ENCODE data around the gene ARHGEF7. TPM values are rescaled to one million over a fixed set of nuclear protein-coding genes. Genes with fewer than 3 reads are reported as not detected.

Gene ARHGEF7
- total RNA-seq, 4 donors from 2014 or later: 64.2 to 127 (median 88.2) TPM

DNA sequence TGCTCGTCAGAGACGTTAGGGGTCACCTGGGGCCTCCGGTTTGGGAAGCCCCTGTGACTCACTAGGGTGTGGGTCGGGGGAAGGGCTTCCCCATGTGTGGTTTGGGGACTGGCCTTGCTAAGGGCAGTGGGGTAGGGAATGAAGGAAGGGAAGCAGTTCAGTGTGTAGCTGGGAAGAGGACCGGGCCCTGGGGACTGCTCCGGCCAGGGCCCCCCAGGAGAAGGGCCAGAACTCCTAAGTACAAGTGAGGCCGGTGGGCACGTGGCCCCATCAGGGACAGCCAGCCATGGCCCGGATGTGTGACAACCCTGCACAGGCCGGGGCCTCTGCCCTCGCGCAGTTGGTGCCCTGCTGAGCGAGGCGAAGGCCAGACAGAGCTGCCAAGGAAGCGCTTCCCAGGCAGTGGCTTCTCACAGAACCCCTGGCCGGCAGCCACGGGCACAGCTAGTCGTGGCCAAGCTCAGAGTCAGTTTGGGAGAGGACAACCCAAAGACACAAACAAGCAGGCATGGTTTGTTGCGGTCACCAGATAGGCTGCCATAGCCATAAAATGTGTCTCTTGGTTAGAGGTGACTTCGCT lies 231.1 kb downstream of the ARHGEF7 start:
- H3K27ac ChIP-seq: no peak overlapping the region
- intact Hi-C loops (cut with DNase I): no loop called here
- H3K27me3 ChIP-seq: no peaks in the 10 kb centered on the region
- H3K4me1 ChIP-seq: no peaks in the 10 kb centered on the region
- no peaks in the 10 kb centered on the region for H3K36me3 ChIP-seq
- no peaks in the 10 kb centered on the region for H3K9me3 ChIP-seq
- DNase-seq: no peak
- no peak overlapping the region for H3K4me3 ChIP-seq (replicated peaks in 1 of 3)
- WGBS, 2 donors: 92 to 94% methylated on average over 19 to 20 of the region's 20 CpGs
- no peak for TF ChIP-seq POLR2A (IDR thresholded peaks at IDR 0.05)
- TF ChIP-seq, protein P1, sequence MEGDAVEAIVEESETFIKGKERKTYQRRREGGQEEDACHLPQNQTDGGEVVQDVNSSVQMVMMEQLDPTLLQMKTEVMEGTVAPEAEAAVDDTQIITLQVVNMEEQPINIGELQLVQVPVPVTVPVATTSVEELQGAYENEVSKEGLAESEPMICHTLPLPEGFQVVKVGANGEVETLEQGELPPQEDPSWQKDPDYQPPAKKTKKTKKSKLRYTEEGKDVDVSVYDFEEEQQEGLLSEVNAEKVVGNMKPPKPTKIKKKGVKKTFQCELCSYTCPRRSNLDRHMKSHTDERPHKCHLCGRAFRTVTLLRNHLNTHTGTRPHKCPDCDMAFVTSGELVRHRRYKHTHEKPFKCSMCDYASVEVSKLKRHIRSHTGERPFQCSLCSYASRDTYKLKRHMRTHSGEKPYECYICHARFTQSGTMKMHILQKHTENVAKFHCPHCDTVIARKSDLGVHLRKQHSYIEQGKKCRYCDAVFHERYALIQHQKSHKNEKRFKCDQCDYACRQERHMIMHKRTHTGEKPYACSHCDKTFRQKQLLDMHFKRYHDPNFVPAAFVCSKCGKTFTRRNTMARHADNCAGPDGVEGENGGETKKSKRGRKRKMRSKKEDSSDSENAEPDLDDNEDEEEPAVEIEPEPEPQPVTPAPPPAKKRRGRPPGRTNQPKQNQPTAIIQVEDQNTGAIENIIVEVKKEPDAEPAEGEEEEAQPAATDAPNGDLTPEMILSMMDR (IDR thresholded peaks at IDR 0.05): no peak

DNA sequence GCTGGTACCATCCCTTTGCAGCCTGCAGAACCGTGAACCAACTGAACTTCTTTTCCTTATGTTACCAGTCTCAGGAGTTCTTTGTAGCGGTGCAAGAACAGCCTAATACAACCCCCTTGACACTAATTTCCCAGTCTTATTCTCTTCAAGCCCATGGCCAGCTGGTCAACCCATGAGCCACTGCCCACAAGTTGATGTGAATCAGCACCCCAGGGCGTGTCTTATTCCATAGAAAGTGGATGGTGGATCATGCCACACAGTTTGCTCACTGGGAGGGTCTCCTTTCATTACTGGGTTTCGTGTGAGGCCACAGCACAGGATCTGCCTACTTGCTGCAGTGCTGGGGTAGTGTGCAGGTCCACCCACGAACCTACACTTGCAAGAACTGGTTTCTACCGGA lies 232.3 kb downstream of the ARHGEF7 start:
- Histone ChIP-seq H3K4me3 (replicated peaks in 1 of 3) (no peak overlapping the region), H3K36me3 (no peaks in the 10 kb centered on the region), H3K4me1 (no peaks in the 10 kb centered on the region), H3K9me3 (no peaks in the 10 kb centered on the region), H3K27me3 (no peaks in the 10 kb centered on the region), H3K27ac (no peak overlapping the region)
- intact Hi-C loops (cut with DNase I): no loop called here
- no peak for TF ChIP-seq POLR2A (IDR thresholded peaks at IDR 0.05)
- TF ChIP-seq, protein P1 (IDR thresholded peaks at IDR 0.05): no peak
- DNase-seq: no peak
- whole genome bisulfite sequencing, 2 donors: 87 to 94% methylated on average over 5 to 6 of the region's 6 CpGs

DNA sequence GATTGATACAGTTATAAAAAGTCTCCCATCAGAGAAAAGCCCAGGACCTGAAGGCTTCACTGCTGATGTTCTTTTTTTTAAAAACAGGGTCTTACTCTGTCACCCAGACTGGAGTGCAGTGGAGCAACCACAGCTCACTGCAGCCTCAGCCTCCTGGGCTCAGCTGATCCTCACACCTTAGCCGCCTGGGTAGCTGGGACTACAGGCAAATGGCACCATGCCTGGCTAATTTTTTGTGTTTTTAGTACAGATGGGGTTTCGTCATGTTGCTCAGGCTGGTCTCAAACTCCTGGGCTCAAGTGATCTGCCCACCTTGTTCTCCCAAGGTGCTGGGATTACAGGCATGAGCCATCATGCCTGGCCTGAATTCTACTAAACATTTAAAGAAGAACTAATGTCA lies 238.4 kb downstream of the ARHGEF7 start:
- H3K4me3 ChIP-seq (replicated peaks in 1 of 3): no peak overlapping the region
- H3K4me1 ChIP-seq: no peaks in the 10 kb centered on the region
- intact Hi-C loops (cut with DNase I): no loop called here
- H3K9me3 ChIP-seq: no peaks in the 10 kb centered on the region
- no peaks in the 10 kb centered on the region for H3K36me3 ChIP-seq
- no peak for DNase-seq
- H3K27me3 ChIP-seq: no peaks in the 10 kb centered on the region
- WGBS, 2 donors: 57 to 83% methylated on average over 2 of the region's 2 CpGs
- no peak overlapping the region for H3K27ac ChIP-seq
- TF ChIP-seq, protein P1 (IDR thresholded peaks at IDR 0.05): no peak
- TF ChIP-seq POLR2A (IDR thresholded peaks at IDR 0.05): no peak

DNA sequence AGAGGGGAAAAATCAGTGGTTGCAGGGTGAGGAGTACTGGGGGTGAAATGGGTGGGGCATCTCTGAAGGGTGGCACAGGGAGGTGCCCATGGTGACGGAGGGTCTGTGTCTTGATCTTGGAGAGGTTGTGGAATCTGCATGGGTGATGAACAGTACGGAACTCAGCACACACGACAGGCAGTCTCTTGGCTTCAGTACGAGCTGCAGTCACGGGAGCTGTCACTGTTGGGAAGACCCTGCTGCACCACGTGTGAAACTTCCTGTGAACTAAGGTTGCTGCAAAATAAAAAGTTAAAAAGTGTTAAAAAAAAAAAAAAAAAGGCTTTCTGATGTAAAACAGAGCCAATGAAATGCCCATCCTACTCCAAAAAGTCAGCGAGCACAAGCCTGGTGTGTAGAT lies 239.7 kb downstream of the ARHGEF7 start:
- Histone ChIP-seq H3K4me1 (no peaks in the 10 kb centered on the region), H3K36me3 (no peaks in the 10 kb centered on the region), H3K27ac (no peak overlapping the region), H3K9me3 (no peaks in the 10 kb centered on the region), H3K27me3 (no peaks in the 10 kb centered on the region), H3K4me3 (replicated peaks in 1 of 3) (no peak overlapping the region)
- intact Hi-C loops (cut with DNase I): no loop called here
- no peak for DNase-seq
- WGBS, 2 donors: 65 to 71% methylated on average over 7 of the region's 7 CpGs
- TF ChIP-seq POLR2A (IDR thresholded peaks at IDR 0.05): no peak
- TF ChIP-seq, protein P1 (IDR thresholded peaks at IDR 0.05): no peak

Other genes with a start within 250 kb of the ARHGEF7 start
- gene ANKRD10, start 200.2 kb upstream of the ARHGEF7 start, total RNA-seq: 100 to 1,000 TPM; 105 to 168 (median 135) TPM
- gene TEX29, start 205.3 kb downstream of the ARHGEF7 start, total RNA-seq: not detected

Data from thyroid gland (tissue), 4 donors.